HepG2 (cell line): ENCODE results near the gene NUBP2.

ENCODE experiments used
- CHD2 ChIP-seq: IDR thresholded peaks from 2 replicates; pipeline ENCODE4 v1.6.1; 2011; ENCODE audit warnings: low read depth, low read length, improper control_type of control experiment
- CTCF ChIP-seq: sonication (generic); formaldehyde crosslinking; IDR thresholded peaks from 2 replicates; pipeline ENCODE4 v1.5.0; 2020; ENCODE audit warnings: mild to moderate bottlenecking, missing genetic modification reagents, moderate library complexity
- GLI4 ChIP-seq: sonication (generic); formaldehyde crosslinking; IDR thresholded peaks from 2 replicates; pipeline ENCODE4 v1.5.1; 2020; ENCODE audit warnings: missing genetic modification reagents, mild to moderate bottlenecking, moderate library complexity, borderline replicate concordance
- MAZ ChIP-seq, 2 experiments: sonication (generic) in 1 of 2; formaldehyde crosslinking in 1 of 2; IDR thresholded peaks; 2 replicates each; pipeline versions ENCODE4 v1.5.0 to v1.6.1; 2012 to 2020; ENCODE audit warnings: low read depth in 2 of 2, mild to moderate bottlenecking in 2 of 2, borderline replicate concordance in 1 of 2, improper control_type of control experiment in 1 of 2, low read length in 1 of 2, missing genetic modification reagents in 1 of 2, moderate library complexity in 1 of 2
- MEIS1 ChIP-seq: sonication (generic); formaldehyde crosslinking; IDR thresholded peaks from 2 replicates; pipeline ENCODE4 v1.9.0; 2021; ENCODE audit warnings: mild to moderate bottlenecking, missing genetic modification reagents, moderate library complexity, borderline replicate concordance
- PHF21A ChIP-seq: sonication (generic); formaldehyde crosslinking; IDR thresholded peaks from 2 replicates; pipeline ENCODE4 v1.5.0; 2020; ENCODE audit warnings: mild to moderate bottlenecking, missing genetic modification reagents
- REST ChIP-seq, 2 experiments: IDR thresholded peaks; 2 replicates each; pipeline ENCODE4 v1.6.1; 2011 to 2012; ENCODE audit warnings: low read length in 2 of 2, borderline replicate concordance in 1 of 2, low read depth in 1 of 2, mild to moderate bottlenecking in 1 of 2, moderate library complexity in 1 of 2
- TARDBP ChIP-seq: sonication (generic); formaldehyde crosslinking; IDR thresholded peaks from 2 replicates; pipeline ENCODE4 v1.8.0; 2022; ENCODE audit warnings: mild to moderate bottlenecking, missing genetic modification reagents
- TCF7L2 ChIP-seq: IDR thresholded peaks from 2 replicates; pipeline ENCODE4 v1.6.1; 2011; ENCODE audit warnings: mild to moderate bottlenecking, low read depth, low read length, moderate library complexity
- ZFP41 ChIP-seq: sonication (generic); formaldehyde crosslinking; IDR thresholded peaks from 2 replicates; pipeline ENCODE4 v1.4.0; 2020; ENCODE audit warnings: mild to moderate bottlenecking, missing genetic modification reagents, borderline replicate concordance
- TF ChIP-seq, protein P1 (sequence below): sonication (generic); formaldehyde crosslinking; IDR thresholded peaks from 2 replicates; pipeline ENCODE4 v1.4.0; 2020; ENCODE audit warnings: missing genetic modification reagents, borderline replicate concordance
- TF ChIP-seq, protein P2 (sequence below): sonication (generic); formaldehyde crosslinking; IDR thresholded peaks from 2 replicates; pipeline ENCODE4 v1.4.0; 2020; ENCODE audit warnings: missing genetic modification reagents

DNA sequence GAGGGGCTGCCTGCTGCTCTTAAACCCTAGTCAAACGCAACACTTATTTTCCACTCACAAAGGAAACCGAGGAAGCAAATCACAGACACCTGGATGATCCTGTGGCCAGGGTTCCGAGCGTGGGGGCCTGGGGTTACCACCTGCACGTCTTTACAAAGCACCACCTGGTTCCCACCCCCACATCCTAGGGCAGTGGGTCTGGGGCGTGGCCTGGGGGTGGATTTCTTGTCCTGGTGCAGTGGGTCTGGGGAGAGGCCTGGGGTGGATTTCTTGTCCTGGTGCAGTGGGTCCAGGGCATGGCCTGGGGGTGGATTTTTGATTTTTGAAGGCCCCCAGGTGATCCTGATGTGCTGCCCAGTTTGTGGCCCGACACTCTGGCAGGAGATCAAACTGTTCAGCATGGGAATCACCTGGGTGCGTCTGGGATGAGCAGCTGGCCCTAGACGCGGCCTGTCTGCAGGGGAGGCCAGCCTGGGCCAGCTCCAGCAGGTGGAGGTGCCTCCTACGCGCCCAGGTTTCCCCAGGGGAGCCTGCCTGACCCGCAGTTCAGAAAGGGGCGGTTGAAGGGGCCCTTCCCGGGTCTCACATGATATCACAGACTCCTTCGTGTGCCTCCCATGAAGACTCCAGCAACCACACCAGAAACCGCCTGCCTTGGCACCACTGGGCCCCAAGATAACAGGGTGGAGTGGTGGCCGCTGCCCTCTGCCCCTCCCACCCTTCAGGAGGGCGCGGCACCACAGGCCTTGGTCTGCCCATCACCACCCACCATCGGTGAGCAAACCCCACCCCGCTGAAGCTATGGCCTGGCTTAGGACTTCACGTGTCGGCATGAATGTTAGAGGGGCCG is 37.6 kb downstream of the NUBP2 start:
- TF ChIP-seq PHF21A (CRISPR knock-in tag): no peak
- TF ChIP-seq, protein P1, sequence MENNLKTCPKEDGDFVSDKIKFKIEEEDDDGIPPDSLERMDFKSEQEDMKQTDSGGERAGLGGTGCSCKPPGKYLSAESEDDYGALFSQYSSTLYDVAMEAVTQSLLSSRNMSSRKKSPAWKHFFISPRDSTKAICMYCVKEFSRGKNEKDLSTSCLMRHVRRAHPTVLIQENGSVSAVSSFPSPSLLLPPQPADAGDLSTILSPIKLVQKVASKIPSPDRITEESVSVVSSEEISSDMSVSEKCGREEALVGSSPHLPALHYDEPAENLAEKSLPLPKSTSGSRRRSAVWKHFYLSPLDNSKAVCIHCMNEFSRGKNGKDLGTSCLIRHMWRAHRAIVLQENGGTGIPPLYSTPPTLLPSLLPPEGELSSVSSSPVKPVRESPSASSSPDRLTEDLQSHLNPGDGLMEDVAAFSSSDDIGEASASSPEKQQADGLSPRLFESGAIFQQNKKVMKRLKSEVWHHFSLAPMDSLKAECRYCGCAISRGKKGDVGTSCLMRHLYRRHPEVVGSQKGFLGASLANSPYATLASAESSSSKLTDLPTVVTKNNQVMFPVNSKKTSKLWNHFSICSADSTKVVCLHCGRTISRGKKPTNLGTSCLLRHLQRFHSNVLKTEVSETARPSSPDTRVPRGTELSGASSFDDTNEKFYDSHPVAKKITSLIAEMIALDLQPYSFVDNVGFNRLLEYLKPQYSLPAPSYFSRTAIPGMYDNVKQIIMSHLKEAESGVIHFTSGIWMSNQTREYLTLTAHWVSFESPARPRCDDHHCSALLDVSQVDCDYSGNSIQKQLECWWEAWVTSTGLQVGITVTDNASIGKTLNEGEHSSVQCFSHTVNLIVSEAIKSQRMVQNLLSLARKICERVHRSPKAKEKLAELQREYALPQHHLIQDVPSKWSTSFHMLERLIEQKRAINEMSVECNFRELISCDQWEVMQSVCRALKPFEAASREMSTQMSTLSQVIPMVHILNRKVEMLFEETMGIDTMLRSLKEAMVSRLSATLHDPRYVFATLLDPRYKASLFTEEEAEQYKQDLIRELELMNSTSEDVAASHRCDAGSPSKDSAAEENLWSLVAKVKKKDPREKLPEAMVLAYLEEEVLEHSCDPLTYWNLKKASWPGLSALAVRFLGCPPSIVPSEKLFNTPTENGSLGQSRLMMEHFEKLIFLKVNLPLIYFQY (CRISPR knock-in tag): no peak
- TF ChIP-seq TARDBP: no peak
- TF ChIP-seq CTCF (CRISPR knock-in tag): no peak
- no peak for TF ChIP-seq ZFP41
- no peak for TF ChIP-seq CHD2
- TF ChIP-seq, protein P2, sequence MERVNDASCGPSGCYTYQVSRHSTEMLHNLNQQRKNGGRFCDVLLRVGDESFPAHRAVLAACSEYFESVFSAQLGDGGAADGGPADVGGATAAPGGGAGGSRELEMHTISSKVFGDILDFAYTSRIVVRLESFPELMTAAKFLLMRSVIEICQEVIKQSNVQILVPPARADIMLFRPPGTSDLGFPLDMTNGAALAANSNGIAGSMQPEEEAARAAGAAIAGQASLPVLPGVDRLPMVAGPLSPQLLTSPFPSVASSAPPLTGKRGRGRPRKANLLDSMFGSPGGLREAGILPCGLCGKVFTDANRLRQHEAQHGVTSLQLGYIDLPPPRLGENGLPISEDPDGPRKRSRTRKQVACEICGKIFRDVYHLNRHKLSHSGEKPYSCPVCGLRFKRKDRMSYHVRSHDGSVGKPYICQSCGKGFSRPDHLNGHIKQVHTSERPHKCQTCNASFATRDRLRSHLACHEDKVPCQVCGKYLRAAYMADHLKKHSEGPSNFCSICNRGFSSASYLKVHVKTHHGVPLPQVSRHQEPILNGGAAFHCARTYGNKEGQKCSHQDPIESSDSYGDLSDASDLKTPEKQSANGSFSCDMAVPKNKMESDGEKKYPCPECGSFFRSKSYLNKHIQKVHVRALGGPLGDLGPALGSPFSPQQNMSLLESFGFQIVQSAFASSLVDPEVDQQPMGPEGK (CRISPR knock-in tag): no peak
- no peak for TF ChIP-seq MAZ (IDR thresholded peaks at IDR 0.05; ENCODE audit: borderline replicate concordance, low read depth, low read length)
- TF ChIP-seq MAZ (CRISPR knock-in tag; IDR thresholded peaks at IDR 0.05; ENCODE audit: low read depth): no peak
- TF ChIP-seq GLI4: no peak
- TF ChIP-seq TCF7L2: no peak
- TF ChIP-seq MEIS1 (CRISPR knock-in tag): no peak
- TF ChIP-seq REST (IDR thresholded peaks at IDR 0.05; ENCODE audit: borderline replicate concordance in 1 of 2, low read depth in 1 of 2, low read length in 2 of 2): no peak
